ENCODE data around the gene WWP2.

GRCh38 chr16:69939821-69940585 lies 177.9 kb downstream of the WWP2 start:
- TF ChIP-seq CTCF (IDR thresholded peaks at IDR 0.05) = no peak
- TF ChIP-seq POLR2A (IDR thresholded peaks at IDR 0.05) = no peak

Measured in esophagus squamous epithelium (tissue), 4 donors.